ENCODE measurements around the gene DENND5A.

Gene DENND5A

DNA sequence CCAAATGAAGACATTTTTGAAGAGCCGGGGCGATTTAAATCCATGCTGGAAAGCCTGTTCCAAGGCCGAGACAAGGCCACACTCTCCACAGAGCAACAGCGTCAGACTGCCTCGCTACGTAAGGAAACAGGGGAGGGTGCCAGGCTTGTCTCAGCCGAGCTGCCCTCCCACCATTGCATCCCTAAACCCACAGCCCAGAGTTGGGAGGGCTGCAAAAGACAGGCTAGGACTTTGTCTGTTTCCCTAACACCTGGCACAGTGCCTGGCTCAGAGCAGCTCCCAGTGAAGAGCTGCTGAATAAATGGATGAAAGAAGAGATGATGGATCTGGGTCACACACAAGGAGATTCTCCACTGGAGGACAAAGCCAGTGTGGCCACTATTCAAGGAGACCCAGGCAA lies 122.4 kb downstream of the DENND5A start:
- TF ChIP-seq, protein P1, sequence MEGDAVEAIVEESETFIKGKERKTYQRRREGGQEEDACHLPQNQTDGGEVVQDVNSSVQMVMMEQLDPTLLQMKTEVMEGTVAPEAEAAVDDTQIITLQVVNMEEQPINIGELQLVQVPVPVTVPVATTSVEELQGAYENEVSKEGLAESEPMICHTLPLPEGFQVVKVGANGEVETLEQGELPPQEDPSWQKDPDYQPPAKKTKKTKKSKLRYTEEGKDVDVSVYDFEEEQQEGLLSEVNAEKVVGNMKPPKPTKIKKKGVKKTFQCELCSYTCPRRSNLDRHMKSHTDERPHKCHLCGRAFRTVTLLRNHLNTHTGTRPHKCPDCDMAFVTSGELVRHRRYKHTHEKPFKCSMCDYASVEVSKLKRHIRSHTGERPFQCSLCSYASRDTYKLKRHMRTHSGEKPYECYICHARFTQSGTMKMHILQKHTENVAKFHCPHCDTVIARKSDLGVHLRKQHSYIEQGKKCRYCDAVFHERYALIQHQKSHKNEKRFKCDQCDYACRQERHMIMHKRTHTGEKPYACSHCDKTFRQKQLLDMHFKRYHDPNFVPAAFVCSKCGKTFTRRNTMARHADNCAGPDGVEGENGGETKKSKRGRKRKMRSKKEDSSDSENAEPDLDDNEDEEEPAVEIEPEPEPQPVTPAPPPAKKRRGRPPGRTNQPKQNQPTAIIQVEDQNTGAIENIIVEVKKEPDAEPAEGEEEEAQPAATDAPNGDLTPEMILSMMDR (IDR thresholded peaks at IDR 0.05), result no peak
- no peak overlapping the region for H3K27ac Mint-ChIP-seq
- H3K4me3 Mint-ChIP-seq, result no peak overlapping the region
- peaks cover 68% of the 10 kb centered on the region for H3K36me3 Mint-ChIP-seq (ENCODE audit: low read depth)
- peaks cover 8% of the 10 kb centered on the region for H3K4me1 Mint-ChIP-seq
- H3K27me3 Mint-ChIP-seq (ENCODE audit: low read depth, poor library complexity), result no peaks in the 10 kb centered on the region
- DNase-seq, result no peak
- H3K9me3 Mint-ChIP-seq, result no peaks in the 10 kb centered on the region

DNA sequence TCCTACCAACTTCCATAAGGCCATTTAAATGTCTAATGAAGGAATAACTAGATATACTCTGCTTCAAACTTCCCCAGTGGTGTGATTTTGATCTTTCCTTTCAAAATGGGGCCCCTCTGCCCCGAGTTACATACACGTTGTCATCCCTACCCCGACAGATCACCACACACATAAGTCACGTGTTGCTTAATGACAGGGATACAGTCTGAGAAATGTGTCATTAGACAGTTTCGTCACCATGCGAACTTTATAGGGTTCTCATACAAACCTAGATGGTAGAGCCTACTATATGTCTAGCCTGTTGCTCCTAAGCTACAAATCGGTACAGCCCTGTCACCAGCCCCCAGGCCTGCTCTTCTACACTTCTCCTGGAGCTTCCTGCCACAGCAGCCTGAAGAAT lies 124.0 kb downstream of the DENND5A start:
- Mint-ChIP-seq H3K9me3 (no peaks in the 10 kb centered on the region), H3K36me3 (ENCODE audit: low read depth) (peaks cover 53% of the 10 kb centered on the region), H3K27ac (peak overlapping the region; percentile 12), H3K27me3 (ENCODE audit: low read depth, poor library complexity) (peaks cover 4% of the 10 kb centered on the region), H3K4me1 (peaks cover 10% of the 10 kb centered on the region), H3K4me3 (no peak overlapping the region)
- DNase-seq, result no peak
- TF ChIP-seq, protein P1 (IDR thresholded peaks at IDR 0.05), result no peak

DNA sequence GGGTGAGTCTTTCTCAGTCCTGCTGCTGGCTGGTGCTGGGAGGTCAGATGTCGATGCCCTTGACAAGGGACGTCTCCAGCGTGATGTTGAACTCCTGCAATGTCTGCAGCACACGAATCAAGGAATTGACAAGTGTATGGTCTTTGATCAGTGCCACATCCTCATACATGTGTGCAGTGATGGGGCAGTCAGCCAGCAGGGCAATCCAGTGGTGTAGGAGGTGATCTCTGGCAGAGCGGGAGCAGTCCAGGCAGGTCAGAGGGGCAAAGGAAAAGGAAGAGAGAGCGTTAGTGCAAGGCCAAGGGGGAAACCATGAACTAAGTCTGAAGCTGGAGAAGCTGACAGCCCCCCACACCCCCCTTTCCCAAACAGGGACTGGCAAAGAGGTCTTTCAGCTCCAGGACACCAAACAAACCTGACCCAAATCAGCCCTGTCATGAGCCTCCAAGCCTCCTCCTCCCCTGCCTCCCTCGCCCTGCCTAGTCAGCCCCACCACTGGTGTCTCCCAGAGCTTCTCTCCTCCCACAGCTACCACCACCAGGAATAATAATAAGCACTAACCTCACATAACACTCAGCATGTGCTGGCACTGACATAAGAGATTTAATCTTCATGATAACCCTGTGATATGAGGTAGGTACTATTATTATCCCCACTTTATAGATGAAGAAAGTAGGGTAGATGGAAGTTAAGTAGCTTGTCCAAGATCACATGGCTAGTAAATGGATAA lies 125.4 kb downstream of the DENND5A start:
- TF ChIP-seq, protein P1 (IDR thresholded peaks at IDR 0.05), result no peak
- Mint-ChIP-seq H3K27ac (peak overlapping the region; percentile 94), H3K9me3 (no peaks in the 10 kb centered on the region), H3K4me1 (peaks cover 10% of the 10 kb centered on the region), H3K27me3 (ENCODE audit: low read depth, poor library complexity) (peaks cover 4% of the 10 kb centered on the region), H3K36me3 (ENCODE audit: low read depth) (peaks cover 50% of the 10 kb centered on the region), H3K4me3 (no peak overlapping the region)
- DNase-seq, result no peak

DNA sequence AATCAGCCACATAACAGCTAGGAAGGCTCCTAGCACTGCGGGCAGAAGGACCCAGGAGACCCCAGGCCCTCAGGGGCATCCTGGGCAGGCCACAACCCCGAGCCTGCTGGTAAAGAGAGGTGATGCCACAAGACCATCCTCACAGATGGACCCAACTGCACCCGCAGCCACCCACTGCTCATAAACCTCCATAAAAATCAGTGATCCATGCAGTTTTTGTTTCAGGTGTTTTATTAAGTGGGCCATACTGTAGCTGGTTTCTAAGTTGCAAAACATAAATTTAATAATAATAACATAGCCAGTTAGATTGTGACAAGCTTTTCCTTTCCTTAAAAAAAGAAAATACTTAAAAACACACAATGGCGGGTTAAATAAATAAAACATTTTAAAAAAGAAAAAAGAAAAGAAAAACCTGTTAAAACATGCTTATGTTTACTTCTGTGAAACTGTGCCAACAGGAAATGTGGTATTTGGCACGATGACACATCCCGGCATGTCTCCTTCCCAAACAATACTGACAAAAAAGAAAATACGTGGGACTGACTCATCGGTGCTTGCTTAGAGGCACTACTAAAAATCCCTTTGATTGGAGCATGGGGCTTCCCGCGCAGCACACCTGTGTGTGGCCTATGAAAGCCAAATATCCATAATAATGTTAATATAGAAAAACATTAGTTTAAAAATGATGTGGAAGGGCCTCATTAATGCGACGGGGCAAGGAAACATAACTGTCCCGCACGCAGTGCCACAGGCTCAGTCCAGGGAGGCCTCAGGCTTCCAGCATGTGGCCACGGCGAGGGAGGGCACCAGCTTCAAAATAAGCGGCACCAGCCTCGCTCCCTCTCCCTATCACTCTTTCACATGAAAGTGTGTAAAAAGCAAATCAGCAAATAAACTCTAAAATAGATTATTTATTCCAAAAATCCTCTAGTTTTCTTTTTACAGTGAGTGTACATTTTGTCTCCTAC lies 126.3 kb downstream of the DENND5A start:
- no peak overlapping the region for H3K27ac Mint-ChIP-seq

DNA sequence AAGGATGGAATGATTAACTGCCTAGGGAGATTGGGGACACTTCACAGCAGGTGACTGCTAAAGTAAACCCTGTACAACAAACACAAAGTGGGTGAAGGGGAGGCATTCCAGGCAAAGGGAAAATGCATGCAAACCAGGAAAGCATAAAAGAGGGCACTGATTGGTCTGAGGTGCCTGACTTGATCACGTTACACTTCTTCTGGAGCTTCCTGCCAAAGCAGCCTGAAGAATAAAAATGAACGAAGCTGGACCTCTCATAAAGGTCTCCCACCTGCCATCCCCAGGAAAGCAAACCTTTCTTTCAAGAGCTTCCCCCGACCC lies 127.1 kb downstream of the DENND5A start:
- H3K27me3 Mint-ChIP-seq (ENCODE audit: low read depth, poor library complexity), result peaks cover 4% of the 10 kb centered on the region
- TF ChIP-seq, protein P1 (IDR thresholded peaks at IDR 0.05), result no peak
- H3K9me3 Mint-ChIP-seq, result no peaks in the 10 kb centered on the region
- H3K36me3 Mint-ChIP-seq (ENCODE audit: low read depth), result peaks cover 57% of the 10 kb centered on the region
- peaks cover 10% of the 10 kb centered on the region for H3K4me1 Mint-ChIP-seq
- H3K4me3 Mint-ChIP-seq, result no peak overlapping the region
- DNase-seq, result no peak
- H3K27ac Mint-ChIP-seq, result peak overlapping the region; percentile 4

More for the DNA sequence above, 126.3 kb downstream of the DENND5A start:
- Mint-ChIP-seq H3K9me3 (no peaks in the 10 kb centered on the region), H3K36me3 (ENCODE audit: low read depth) (peaks cover 51% of the 10 kb centered on the region), H3K27me3 (ENCODE audit: low read depth, poor library complexity) (peaks cover 4% of the 10 kb centered on the region), H3K4me1 (peaks cover 10% of the 10 kb centered on the region), H3K4me3 (no peak overlapping the region)
- TF ChIP-seq, protein P1 (IDR thresholded peaks at IDR 0.05), result no peak
- no peak for DNase-seq
